SK-N-SH (cell line): ENCODE results near the gene XIRP2.

Experiments used
- EZH2phosphoT487 ChIP-seq: fragments of 200-600 bp; sonication (generic); IDR thresholded peaks from 2 replicates; pipeline ENCODE4 v1.6.1; 2017; ENCODE audit warnings: low read depth, mixed run types, mild to moderate bottlenecking, antibody characterized with exemption, moderate library complexity, borderline replicate concordance
- FOXJ3 ChIP-seq: sonication (generic); formaldehyde crosslinking; IDR thresholded peaks from 2 replicates; pipeline ENCODE4 v1.5.1; 2020; ENCODE audit warnings: mild to moderate bottlenecking, missing genetic modification reagents
- JUND ChIP-seq: IDR thresholded peaks from 2 replicates; pipeline ENCODE4 v1.4.0; 2012
- MXI1 ChIP-seq: IDR thresholded peaks from 2 replicates; pipeline ENCODE4 v1.6.1; 2012; ENCODE audit warnings: mild to moderate bottlenecking, low read depth, low read length, improper control_type of control experiment
- POLR2AphosphoS5 ChIP-seq: IDR thresholded peaks from 2 replicates; pipeline ENCODE4 v1.6.1; 2012; ENCODE audit warnings: low read depth, low read length
- TCF12 ChIP-seq: IDR thresholded peaks from 2 replicates; pipeline ENCODE4 v1.4.0; 2012
- YY1 ChIP-seq: IDR thresholded peaks from 2 replicates; pipeline ENCODE4 v1.4.0; 2012; ENCODE audit warnings: low read depth, mild to moderate bottlenecking
- TF ChIP-seq, protein P1 (sequence below): fragments of 200-600 bp; sonication (generic); IDR thresholded peaks from 2 replicates; pipeline ENCODE4 v1.6.1; 2017; ENCODE audit warnings: antibody characterized with exemption, mild to moderate bottlenecking, moderate library complexity
- TF ChIP-seq, protein P2 (sequence below): fragments of 150-350 bp; IDR thresholded peaks from 2 replicates; pipeline ENCODE4 v1.6.1; 2017; ENCODE audit warnings: antibody characterized with exemption, low read length, low read depth, borderline replicate concordance
- TF ChIP-seq, protein P3 (sequence below): IDR thresholded peaks from 2 replicates; pipeline ENCODE4 v1.4.0; 2012; ENCODE audit warnings: low read depth

DNA sequence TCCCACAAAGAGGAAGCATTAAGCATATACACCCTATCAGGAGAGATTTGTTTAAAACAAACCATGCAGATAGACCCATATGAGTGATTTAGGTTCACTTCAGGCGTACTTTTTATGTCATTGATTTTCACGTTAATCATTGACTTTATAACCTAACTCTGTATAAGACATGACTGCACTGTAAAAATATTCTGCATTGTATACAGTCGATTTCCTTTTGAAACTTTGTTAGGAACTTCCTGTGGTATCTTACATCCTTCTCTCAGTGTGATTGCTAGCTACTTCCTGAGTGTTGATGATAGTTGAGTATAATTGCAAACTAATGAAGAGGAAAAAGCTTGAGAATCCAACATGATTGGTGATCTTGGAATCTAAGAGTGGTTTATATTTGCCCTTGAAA is 69.4 kb downstream of the XIRP2 start:
- TF ChIP-seq, protein P1, sequence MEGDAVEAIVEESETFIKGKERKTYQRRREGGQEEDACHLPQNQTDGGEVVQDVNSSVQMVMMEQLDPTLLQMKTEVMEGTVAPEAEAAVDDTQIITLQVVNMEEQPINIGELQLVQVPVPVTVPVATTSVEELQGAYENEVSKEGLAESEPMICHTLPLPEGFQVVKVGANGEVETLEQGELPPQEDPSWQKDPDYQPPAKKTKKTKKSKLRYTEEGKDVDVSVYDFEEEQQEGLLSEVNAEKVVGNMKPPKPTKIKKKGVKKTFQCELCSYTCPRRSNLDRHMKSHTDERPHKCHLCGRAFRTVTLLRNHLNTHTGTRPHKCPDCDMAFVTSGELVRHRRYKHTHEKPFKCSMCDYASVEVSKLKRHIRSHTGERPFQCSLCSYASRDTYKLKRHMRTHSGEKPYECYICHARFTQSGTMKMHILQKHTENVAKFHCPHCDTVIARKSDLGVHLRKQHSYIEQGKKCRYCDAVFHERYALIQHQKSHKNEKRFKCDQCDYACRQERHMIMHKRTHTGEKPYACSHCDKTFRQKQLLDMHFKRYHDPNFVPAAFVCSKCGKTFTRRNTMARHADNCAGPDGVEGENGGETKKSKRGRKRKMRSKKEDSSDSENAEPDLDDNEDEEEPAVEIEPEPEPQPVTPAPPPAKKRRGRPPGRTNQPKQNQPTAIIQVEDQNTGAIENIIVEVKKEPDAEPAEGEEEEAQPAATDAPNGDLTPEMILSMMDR = no peak
- TF ChIP-seq MXI1 = no peak
- TF ChIP-seq, protein P2, sequence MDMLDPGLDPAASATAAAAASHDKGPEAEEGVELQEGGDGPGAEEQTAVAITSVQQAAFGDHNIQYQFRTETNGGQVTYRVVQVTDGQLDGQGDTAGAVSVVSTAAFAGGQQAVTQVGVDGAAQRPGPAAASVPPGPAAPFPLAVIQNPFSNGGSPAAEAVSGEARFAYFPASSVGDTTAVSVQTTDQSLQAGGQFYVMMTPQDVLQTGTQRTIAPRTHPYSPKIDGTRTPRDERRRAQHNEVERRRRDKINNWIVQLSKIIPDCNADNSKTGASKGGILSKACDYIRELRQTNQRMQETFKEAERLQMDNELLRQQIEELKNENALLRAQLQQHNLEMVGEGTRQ = no peak
- TF ChIP-seq POLR2AphosphoS5 = no peak
- TF ChIP-seq, protein P3, sequence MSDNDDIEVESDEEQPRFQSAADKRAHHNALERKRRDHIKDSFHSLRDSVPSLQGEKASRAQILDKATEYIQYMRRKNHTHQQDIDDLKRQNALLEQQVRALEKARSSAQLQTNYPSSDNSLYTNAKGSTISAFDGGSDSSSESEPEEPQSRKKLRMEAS = no peak
- TF ChIP-seq YY1 = no peak
- TF ChIP-seq TCF12 = no peak
- no peak for TF ChIP-seq EZH2phosphoT487
- TF ChIP-seq JUND = no peak
- TF ChIP-seq FOXJ3 (CRISPR knock-in tag) = no peak
